ENCODE data around the gene JUP. TPM values are rescaled to one million over a fixed set of nuclear protein-coding genes. Genes with fewer than 3 reads are reported as not detected.

Gene JUP
- total and polyA plus RNA-seq, 4 donors, result 39.1 to 56.0 (median 44.2) TPM

- Histone ChIP-seq H3K4me3 (ENCODE audit: low read depth in 1 of 3, low read length in 3 of 3) (no peak overlapping the region), H3K27ac (ENCODE audit: low read depth in 1 of 2, low read length in 2 of 2) (no peak overlapping the region), H3K36me3 (ENCODE audit: control insufficient read depth in 4 of 4, insufficient read depth in 3 of 4, low read depth in 1 of 4, low read length in 3 of 4) (peaks cover 0 to 9% (median 3%) of the 10 kb centered on the region in 4 donors), H3K9me3 (ENCODE audit: control insufficient read depth in 4 of 4, low read length in 3 of 4) (no peaks in the 10 kb centered on the region), H3K9ac (ENCODE audit: low read depth in 1 of 2, low read length in 2 of 2) (no peak overlapping the region), H3K4me1 (ENCODE audit: control insufficient read depth in 4 of 4, insufficient read depth in 4 of 4, low read length in 3 of 4) (no peaks in the 10 kb centered on the region), H3K27me3 (ENCODE audit: control insufficient read depth in 4 of 4, insufficient read depth in 4 of 4, low read length in 3 of 4) (no peaks in the 10 kb centered on the region)
- DNase-seq (ENCODE audit: low spot score), result no peak
- WGBS, result 88% methylated on average over 14 of the region's 14 CpGs
- no peak for TF ChIP-seq SP1 (IDR thresholded peaks at IDR 0.05)
- no peak for TF ChIP-seq NR2F2 (IDR thresholded peaks at IDR 0.05)
- no peak for TF ChIP-seq HNF4A (conservative IDR thresholded peaks at IDR 0.05)
- TF ChIP-seq YY1 (IDR thresholded peaks at IDR 0.05), result no peak
- no peak for TF ChIP-seq EGR1 (IDR thresholded peaks at IDR 0.05; ENCODE audit: low read depth in 2 of 2)
- TF ChIP-seq FOXA1 (IDR thresholded peaks at IDR 0.05), result no peak
- no peak for TF ChIP-seq REST (IDR thresholded peaks at IDR 0.05)
- no peak for TF ChIP-seq ZBTB33 (IDR thresholded peaks at IDR 0.05)
These were observed 35.3 kb upstream of the JUP start for GRCh38 chr17:41821776-41822175.

DNA sequence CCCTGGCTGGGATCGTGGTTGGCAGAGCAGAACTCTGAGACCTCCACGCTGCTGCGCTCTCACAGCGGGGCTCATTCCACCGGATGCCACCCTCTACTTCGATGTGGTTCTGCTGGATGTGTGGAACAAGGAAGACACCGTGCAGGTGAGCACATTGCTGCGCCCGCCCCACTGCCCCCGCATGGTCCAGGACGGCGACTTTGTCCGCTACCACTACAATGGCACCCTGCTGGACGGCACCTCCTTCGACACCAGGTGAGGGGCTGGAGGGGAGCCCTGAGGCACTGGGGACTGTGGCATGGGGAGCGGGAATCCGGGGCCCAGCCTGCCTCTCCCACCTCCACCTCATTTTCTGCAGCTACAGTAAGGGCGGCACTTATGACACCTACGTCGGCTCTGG lies 31.5 kb upstream of the JUP start:
- H3K9ac ChIP-seq (ENCODE audit: low read depth in 1 of 2, low read length in 2 of 2), result no peak overlapping the region
- DNase-seq (ENCODE audit: low spot score), result no peak
- H3K27ac ChIP-seq (ENCODE audit: low read depth in 1 of 2, low read length in 2 of 2), result no peak overlapping the region

More for the DNA sequence above, 31.5 kb upstream of the JUP start:
- Histone ChIP-seq H3K4me3 (ENCODE audit: low read depth in 1 of 3, low read length in 3 of 3) (no peak overlapping the region), H3K27me3 (ENCODE audit: control insufficient read depth in 4 of 4, insufficient read depth in 4 of 4, low read length in 3 of 4) (no peaks in the 10 kb centered on the region), H3K4me1 (ENCODE audit: control insufficient read depth in 4 of 4, insufficient read depth in 4 of 4, low read length in 3 of 4) (no peaks in the 10 kb centered on the region), H3K36me3 (ENCODE audit: control insufficient read depth in 4 of 4, insufficient read depth in 3 of 4, low read depth in 1 of 4, low read length in 3 of 4) (no peaks in the 10 kb centered on the region), H3K9me3 (ENCODE audit: control insufficient read depth in 4 of 4, low read length in 3 of 4) (no peaks in the 10 kb centered on the region)
- no peak for TF ChIP-seq REST (IDR thresholded peaks at IDR 0.05)
- TF ChIP-seq ZBTB33 (IDR thresholded peaks at IDR 0.05), result no peak
- no peak for TF ChIP-seq EGR1 (IDR thresholded peaks at IDR 0.05; ENCODE audit: low read depth in 2 of 2)
- no peak for TF ChIP-seq SP1 (IDR thresholded peaks at IDR 0.05)
- TF ChIP-seq JUND (IDR thresholded peaks at IDR 0.05), result no peak
- TF ChIP-seq GABPA (IDR thresholded peaks at IDR 0.05 in 1 of 2, conservative IDR thresholded peaks at IDR 0.05 in 1 of 2), result no peak
- TF ChIP-seq HNF4G (IDR thresholded peaks at IDR 0.05), result no peak
- no peak for TF ChIP-seq NR2F2 (IDR thresholded peaks at IDR 0.05)
- no peak for TF ChIP-seq RAD21 (IDR thresholded peaks at IDR 0.05)
- TF ChIP-seq RXRA (IDR thresholded peaks at IDR 0.05), result no peak
- no peak for TF ChIP-seq ATF3 (IDR thresholded peaks at IDR 0.05)
- no peak for TF ChIP-seq YY1 (IDR thresholded peaks at IDR 0.05)
- TF ChIP-seq HNF4A (conservative IDR thresholded peaks at IDR 0.05), result no peak
- TF ChIP-seq, protein P1, sequence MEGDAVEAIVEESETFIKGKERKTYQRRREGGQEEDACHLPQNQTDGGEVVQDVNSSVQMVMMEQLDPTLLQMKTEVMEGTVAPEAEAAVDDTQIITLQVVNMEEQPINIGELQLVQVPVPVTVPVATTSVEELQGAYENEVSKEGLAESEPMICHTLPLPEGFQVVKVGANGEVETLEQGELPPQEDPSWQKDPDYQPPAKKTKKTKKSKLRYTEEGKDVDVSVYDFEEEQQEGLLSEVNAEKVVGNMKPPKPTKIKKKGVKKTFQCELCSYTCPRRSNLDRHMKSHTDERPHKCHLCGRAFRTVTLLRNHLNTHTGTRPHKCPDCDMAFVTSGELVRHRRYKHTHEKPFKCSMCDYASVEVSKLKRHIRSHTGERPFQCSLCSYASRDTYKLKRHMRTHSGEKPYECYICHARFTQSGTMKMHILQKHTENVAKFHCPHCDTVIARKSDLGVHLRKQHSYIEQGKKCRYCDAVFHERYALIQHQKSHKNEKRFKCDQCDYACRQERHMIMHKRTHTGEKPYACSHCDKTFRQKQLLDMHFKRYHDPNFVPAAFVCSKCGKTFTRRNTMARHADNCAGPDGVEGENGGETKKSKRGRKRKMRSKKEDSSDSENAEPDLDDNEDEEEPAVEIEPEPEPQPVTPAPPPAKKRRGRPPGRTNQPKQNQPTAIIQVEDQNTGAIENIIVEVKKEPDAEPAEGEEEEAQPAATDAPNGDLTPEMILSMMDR (IDR thresholded peaks at IDR 0.05; ENCODE audit: low read depth, low read length, missing input control), result no peak
- TF ChIP-seq TAF1 (conservative IDR thresholded peaks at IDR 0.05), result no peak
- TF ChIP-seq FOXA2 (IDR thresholded peaks at IDR 0.05), result no peak
- TF ChIP-seq FOXA1 (IDR thresholded peaks at IDR 0.05), result no peak
- 97% methylated on average over 20 of the region's 20 CpGs for WGBS
